GM18519 (cell line): Measurements from ENCODE around the gene SCARB1.
A peak's percentile ranks its signal among the peaks of the same experiment; 100 is the strongest.

Experiments
- ATAC-seq: cut with Tn5 transposase; IDR thresholded peaks from one replicate; pipeline ENCODE4 v1.9.1; 2021; ENCODE audit warnings: mild to moderate bottlenecking, moderate library complexity; ENCODE audit not compliant: unreplicated experiment, low FRiP score

SCARB1 gene

DNA sequence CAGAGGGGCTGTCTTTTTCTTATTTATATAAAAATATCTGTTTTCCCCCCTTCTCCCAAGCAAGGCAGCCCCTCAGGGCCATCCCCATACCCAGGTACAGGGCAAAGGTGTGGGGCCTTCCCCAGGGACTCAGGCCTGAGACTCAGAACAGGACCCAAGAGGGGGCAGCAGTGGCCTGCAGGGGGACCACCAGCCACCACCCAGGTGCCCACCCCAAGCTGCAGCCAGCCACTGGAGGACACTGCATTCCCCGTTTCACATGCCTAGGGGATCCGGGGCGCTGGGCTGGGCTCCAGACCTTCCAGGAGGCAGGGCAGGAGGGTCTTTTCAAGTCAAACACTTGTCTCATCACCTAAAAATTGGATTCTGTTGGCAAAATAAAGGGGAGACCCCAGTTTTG is 83.3 kb downstream of the SCARB1 start:
- ATAC-seq, result no peak

DNA sequence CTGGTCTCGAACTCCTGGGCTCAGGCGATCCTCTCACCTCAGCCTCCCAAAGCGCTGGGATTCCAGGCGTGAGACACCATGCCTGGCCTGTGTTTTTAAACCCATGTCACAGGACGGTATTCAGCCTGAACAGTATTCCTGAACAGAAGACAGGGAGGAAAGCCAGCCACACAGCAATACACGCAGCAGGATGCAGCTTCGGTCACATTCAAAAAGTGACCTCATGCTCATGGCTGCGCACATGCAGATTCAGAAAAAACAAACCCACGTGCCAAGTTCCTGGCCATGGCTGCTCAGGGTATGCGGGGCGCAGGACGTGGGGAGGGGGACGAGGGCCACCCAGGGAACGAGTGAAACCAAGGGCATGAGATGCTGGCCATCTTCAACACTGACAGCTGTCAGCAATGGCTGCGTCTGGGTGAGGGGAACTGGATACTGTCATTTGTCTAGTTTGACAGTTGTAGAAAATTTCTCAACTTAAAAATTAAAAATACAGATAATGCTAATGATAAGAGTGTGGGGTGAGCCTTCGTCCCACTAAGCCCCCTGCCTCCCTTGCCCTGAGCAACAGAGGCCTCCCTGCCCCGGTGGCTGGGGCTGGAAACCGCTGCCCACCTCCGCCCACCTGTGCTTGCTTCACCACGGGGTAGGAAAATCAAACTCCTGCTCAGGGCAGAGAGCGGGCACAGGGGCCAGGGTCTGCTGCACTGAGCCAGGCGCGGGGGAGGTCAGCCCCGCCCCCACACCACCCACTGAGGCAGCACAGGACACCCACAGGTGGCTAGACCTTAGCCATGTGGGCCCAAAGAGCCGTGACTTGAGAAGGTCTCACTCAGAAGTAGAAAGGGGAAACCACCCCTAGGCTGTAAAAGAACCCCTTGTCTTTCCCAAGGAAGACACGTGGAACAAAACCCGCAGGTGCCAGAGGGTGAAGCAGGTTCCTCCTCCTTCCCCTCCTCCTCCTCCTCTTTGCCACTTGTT is 84.2 kb downstream of the SCARB1 start:
- ATAC-seq, result no peak

DNA sequence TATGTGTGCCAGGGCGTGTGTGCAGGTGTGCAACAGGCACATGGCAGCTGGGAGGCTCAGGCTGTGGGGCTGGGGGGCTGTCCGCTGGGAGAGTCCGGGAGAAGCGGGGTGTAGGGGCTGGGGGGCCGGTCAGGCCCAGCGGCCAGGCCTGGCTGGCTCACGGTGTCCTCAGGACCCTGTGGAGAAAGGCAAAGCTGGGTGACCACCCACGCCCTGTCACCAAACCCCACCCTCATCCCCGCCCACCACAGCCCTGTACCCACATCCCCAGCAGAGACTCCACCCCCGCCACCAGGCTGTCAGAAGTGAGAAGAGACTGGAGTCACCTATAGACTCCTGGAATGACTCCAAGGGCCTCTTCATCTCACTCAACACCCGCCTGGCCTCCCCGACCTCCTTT is 85.3 kb downstream of the SCARB1 start:
- no peak for ATAC-seq

DNA sequence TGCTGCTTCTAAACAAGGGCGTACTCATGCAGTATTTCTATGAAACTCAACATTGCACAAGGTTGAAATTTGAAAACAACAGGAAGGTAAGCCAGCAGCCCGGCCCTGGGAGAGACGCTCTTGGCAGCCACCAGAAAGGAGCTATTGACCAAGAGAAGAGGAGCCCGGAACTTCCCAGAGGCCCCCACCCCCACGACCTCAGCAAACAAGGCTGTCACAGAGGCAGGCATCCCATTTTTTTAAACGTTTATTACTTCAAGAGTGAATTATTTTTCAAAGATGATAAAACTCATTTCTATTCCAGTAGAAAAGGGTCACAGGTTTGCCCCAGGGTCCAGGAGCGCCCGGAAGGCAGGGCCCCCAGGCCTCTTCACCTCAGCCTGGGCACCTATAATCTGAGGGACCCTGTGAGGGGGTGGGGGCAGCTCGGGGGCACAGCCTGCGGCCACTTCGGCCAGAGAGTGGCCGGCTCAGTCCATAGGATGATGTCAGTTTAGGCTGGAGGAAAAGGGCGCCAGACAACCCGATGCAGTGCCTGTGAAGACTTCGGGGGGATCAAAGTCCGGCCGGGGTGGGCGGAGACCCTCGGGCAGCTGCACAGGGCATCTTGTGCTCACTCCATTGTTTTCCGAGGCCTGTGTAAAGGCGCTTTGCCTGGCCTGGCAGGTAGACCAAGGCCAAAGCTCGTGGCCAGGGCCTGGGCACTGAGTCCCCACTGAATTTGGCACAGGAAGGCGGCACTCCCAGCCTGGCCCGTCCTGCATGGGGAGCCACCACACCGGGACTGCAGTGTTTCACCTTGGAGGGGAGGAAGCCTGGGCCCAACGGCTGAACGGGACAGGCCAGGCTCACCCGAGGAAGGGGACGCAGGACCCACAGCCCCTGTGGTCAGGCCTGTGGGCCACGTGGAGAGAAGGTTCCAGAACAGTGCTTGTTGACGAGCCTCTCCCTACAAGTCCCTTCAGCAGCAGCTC is 86.0 kb downstream of the SCARB1 start:
- no peak for ATAC-seq

DNA sequence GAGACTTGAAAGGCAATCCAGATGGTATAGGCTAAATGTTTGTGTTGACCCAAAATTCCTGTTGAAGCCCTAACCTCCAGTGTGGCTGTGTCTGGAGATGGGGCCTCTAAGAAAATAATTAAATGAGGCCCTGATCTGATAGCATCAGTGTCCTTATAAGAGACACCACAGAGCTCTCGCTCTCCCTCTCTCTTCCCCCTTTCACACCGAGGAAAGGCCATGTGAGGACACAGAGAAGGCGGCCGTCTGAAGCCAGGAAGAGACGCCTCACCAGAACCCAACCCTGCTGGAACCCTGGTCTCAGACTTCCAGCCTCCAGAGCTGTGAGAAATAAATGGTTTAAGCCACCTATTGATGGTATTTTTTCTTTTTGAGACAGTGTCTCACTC is 87.5 kb downstream of the SCARB1 start:
- no peak for ATAC-seq

DNA sequence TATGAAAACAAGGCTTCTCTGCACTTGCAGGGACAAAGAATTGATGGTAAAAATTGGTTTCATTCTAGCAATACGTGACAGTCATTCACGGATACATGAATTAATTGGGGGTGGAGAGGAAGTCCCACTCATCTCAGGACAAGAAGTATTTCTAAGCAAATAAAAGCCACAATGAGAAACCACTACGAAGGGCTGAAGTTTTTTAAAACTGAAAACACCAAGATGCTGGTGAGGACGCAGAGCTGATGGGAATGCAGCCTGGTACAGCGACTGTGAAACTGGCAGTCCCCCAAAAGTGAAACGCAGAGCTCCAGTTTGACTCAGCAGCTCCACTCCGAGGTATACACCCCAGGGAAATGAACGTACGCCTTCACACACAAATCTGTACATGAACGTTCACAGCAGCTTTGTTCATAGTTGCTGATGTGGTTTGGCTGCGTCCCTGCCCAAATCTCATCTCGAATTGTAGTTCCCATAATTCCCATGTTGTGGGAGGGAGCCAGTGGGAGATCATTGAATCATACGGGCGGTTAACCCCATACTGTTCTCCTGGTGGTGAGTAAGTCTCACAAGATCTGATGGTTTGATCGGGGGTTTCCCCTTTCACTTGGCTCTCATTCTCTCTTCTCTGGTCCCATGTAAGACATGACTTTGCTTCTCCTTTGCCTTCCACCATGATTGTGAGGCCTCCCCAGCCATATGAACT is 89.0 kb downstream of the SCARB1 start:
- ATAC-seq, result peak; percentile 52

DNA sequence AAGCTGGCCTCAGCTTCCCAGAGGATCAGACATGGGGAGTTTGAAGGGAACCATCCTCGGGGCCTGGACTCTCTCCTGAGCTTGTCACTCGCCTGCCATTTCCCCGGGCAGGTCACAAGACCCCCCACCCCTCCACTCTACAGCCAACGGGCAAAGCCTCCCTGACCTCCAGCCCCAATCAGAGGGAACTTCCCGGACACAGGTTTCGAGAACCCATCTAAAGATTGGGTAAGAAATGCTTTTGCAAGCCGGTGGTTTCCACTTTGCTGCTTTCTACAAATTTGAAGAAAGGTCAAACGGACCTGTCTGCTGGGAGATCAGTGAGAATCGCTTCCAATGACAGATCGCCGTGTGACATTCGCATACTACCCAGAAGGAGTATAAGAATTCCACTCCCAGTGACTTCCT is 89.6 kb downstream of the SCARB1 start:
- peak; percentile 22 for ATAC-seq

DNA sequence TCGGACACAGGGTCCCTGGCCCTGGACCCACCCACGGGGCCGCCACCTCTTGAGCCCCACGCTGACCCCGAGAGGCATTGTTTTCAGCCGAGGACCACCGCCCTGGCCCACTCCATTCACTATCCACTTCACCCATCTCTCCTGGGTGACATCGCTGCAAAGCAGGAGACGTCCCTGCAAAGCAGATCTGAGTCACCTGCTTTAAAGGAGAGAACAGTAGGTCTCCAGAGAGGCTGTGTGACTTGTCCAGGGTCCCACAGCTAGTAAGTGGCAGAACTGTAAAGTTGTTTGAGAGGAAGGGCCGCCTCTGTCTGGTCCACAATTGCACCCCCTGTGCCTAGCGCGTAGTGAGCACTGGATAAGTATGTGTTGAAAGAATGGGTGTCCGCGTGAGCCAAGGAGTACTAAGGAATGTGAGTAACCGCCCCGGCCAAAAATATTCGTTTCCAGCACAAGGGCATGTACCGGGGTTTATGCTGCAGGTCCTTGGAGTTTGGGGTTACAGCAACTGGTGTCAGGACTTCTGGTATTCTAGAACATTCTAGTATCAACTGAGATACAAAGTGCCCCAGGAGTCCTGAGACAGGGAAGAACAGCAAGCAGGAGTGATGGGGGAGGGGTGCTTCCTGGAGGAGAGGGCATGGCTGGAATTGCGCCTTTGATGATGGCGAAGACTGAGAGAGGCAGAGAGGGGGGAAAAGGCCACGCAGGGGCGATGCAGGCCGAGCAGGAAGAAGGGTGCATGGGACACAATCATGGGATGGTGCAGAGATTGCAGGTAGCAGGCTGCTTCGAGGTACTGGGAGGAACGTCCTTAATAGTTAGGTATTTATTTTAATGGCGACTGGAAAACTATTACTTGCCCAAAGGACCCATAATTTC is 91.1 kb downstream of the SCARB1 start:
- ATAC-seq, result no peak

DNA sequence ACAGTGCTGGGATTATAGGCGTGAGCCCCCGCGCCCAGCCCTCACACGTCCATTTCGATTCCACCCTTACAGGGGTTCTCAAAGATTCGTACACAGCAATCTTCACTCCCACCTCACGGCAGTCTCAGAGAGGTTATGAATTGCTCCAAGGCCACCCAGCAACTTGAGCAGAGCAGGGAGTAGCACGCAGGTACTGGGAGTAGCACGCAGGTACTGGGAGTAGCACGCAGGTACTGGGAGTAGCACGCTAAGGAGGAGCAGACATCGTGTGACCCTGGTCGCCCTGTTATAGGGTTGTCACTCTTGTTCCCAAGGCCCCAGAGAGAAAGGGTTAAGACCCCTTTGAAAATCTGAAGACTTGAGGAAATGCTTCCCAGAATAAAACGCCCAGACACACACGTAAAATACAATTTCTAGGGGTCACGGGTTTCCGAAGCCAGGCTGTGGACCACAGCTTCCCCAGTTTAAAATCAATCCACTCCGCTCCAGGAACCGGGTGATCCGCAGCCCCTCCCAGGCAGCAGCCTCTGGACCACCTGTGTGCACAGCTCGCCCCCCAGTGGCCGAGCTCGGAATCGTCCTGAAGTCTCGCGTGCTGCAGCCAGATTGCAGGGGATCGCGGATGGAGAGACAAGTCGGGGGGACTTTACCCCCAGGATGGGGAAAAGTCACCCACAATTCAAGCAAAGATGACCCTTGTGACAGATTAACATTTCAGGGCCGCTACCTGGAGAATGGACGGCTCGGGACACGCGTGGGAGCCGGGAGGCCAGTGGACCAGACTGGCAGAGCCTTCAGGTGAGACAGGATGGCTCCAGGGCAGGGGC is 92.0 kb downstream of the SCARB1 start:
- ATAC-seq, result no peak

DNA sequence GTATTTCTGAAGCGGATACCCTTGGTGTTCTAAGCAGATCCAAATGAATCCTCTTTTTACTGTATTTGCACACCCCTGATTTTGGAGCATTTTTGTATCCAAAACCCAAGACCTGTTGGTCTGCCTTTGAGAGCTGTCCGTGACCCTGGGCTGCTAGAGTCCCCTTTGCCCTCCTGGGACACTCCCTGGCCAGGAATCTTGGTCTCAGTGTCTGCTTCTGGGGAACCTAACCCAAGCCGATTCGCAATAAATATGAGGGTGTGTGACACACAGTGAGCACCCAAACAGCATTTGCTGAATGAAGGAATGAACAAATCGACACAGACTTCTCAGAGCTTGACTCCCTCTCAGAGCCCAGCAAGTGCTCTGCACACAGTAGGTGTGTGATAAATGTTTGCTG is 92.9 kb downstream of the SCARB1 start:
- ATAC-seq, result no peak

DNA sequence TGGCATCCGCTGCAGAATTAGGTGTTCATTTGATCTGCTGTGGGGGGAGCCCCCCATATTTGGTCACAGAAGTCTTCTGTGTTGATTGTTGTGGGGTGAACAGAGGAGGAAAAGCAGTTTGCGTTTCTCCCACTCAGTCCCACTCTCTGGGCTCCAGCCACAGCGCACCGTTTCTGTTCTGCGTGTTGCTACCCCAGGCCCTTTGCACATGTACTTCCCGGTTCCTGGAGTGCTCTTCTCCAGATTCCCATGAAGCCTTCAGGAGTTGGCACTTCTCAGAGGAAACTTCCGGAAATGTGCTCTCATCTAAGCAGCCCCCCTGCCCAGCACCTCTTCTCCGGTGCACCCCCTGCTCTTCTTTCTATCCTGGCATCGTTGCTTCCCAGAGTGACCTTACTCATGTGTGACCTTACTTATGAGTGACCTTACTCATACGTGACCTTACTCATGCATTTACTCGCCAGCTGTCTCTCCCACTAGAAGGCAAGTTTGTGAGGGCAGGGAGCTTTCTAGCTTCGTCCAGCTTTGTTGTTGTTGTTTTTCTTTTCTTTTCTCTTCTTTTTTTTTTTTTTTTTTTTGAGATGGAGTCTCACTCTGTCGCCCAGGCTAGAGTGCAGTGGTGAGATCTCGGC is 93.7 kb downstream of the SCARB1 start:
- ATAC-seq, result no peak

DNA sequence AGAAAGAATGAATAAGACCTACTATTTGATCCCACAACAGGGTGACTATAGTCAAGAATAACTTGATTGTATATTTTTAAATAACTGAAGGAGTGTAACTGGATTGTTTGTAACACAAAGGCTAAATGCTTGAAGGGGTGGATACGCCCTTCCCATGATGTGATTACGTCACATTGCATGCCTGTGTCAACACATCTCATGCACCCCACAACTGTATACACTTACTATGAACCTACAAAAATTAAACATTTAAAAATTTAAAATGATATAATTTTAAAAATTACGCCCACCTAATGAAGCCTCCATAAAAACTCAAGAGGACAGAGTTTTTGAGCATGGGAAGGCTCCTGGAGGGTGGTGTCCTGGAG is 94.5 kb downstream of the SCARB1 start:
- no peak for ATAC-seq

DNA sequence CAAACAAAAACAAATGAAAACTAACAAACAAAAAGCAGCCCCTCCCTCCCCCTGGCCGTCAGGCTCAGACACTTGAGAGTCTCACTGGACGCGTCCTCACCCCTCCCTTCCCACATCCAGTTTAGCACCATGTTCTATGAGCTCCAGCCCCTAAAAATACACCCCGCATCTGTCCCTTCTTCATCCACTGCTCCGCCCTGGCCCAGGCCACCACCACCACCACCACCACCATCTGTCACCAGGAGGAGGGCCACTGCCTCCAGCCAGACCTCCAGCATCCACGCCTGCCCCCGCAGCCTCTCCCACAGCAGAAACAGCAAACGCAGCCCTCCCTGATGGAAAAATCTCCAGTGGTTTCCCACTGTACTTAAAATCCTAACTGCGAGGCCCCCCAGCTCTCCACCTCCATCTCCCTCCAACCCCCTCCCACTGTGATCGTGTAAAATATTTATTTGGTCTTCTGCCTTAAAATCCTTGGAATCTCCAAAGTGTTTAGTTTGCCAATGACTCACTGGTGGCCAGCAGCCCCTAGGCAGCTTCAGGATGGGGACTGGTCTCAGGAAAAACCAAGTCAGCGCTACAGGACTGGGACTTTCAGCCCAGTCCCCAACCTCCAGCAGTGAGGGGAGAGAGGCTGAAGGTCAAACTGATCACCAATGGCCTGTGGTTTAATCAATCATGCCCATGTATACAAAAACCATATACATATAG is 95.1 kb downstream of the SCARB1 start:
- ATAC-seq, result no peak

DNA sequence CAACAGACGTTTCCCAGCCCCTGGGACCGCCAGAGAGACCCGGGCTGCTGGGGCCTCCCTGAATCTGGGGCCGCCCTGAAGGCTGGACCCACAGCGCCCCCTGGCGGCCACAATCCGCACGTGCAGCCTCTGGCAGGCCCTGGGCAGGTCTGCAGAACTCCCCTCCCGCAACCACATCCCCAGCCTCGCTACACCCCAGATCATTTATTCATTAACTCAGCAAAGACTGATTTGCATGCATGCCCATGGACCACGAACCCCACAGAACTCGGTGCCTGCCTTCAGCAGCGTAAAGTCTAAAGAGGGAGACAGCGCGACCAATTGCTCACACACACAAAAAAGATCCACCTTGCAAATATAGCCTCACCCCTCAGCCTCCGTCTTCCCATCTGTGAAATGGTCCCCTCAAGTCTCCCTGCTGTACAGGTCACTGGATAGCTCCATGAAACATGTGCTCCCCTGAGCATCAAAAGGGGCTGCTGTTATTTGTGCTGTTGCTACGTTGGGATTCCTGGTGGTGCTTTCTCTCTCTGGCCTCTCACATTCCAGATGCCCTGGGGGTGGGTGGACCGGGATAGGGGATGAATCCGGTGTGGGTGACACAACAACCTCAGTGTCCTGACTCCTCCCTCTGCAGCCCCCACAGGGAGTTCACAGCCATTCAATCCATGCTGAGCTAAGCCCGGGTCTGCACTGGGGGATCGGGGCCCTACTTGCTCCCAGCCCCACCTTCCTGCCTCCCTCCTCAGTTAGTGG is 96.4 kb downstream of the SCARB1 start:
- peak; percentile 59 for ATAC-seq

DNA sequence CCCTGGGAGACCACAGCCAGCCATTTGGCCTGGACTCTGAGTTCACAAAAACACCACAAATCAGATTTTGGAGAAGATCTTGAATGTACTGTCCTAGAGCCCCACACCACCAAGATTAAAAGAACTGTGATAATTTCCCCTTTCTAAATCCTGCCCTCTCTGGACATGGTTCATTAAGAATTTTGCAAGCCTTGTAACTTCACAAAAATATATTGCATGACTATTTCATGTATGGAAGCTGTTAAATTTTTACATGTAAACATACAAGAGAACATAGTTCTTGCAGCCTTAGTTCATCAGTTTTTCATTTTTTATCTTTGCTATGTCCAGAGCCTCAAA is 97.0 kb downstream of the SCARB1 start:
- ATAC-seq, result no peak

DNA sequence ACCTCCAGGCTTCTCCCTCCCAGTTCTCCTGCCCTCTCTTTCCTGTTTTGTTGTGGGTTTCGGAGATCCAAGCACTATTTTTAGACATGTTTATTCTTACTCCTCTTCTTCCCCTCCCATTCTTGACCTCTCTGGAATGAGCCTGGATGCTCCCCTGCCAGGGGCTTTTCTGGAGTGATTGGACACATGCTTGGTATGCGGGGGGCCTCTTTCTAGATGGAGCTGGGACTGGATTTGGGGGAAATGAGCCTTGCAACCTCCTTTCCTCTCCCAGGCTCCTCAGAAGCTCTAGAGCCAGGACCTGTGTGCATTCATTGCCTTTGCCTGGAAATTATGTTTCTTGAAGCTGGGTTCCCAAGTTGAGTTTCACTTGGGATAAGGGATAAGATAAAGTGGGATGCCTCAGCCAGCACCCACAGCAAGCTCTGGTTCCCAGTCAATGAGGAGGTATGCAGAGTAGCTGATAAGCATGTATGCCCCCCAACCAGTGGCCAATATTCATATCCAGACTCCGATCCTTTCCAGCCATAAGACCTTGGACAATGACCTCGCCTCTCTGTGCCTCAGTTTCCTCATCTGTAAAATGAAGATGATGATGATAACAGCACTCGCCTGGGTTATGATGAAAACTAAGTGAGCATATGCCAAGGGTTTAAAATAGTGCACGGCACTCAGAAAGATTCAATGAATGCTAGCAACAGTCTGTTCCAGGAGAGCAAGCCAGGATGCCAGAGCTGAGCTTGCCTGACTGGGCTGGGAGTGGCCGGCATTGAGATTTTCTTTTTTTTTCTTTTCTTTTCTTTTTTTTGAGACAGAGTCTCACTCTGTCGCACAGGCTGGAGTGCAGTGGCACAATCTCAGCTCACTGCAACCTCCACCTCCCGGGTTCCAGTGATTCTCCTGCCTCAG is 97.8 kb downstream of the SCARB1 start:
- ATAC-seq, result no peak
